Tibial nerve (tissue), 4 donors: ENCODE data around the gene XKR8. TPM values are rescaled to one million over a fixed set of nuclear protein-coding genes. Genes with fewer than 3 reads are reported as not detected.
"Not testable (repeated sequence)": the region's sequence is repeated elsewhere in the genome, so short reads cannot be mapped to it uniquely, and the experiment has no call there.

Experiments
- DNase-seq, 2 donors: peaks; one replicate each; pipeline ENCODE4 v3.0.0-alpha.2; 2019; ENCODE audit warnings: low spot score in 2 of 2
- H3K27ac ChIP-seq, 4 donors: fragments of 200-600 bp; sonication (generic) in 3 of 4; one replicate each; pipeline ENCODE4 v1.5.1; 2017 to 2019; ENCODE audit warnings: mild to moderate bottlenecking in 1 of 4
- H3K27me3 ChIP-seq, 2 donors: fragments of 200-600 bp; sonication (generic) in 1 of 2; one replicate each; pipeline versions ENCODE4 v1.5.1 to v1.6.0; 2017 to 2019
- H3K36me3 ChIP-seq, 3 donors: fragments of 200-600 bp; sonication (generic); one replicate each; pipeline ENCODE4 v1.5.1; 2018 to 2019
- H3K4me1 ChIP-seq, 4 donors: fragments of 200-600 bp; sonication (generic) in 3 of 4; one replicate each; pipeline ENCODE4 v1.5.1; 2017 to 2019
- H3K4me3 ChIP-seq, 4 donors: fragments of 200-600 bp; sonication (generic) in 3 of 4; one replicate each; pipeline ENCODE4 v1.5.1; 2017 to 2019; ENCODE audit warnings: mild to moderate bottlenecking in 1 of 4, moderate library complexity in 1 of 4
- H3K9me3 ChIP-seq, 4 donors: fragments of 200-600 bp; sonication (generic) in 3 of 4; one replicate each; pipeline ENCODE4 v1.5.1; 2017 to 2019
- CTCF ChIP-seq, 5 experiments: fragments of 200-600 bp in 3 of 5; fragments of 450-650 bp in 2 of 5; sonication (generic) in 3 of 5; IDR thresholded peaks; one replicate each; pipeline ENCODE4 v1.5.1; 2016 to 2019; ENCODE audit warnings: antibody characterized with exemption in 5 of 5, mild to moderate bottlenecking in 3 of 5, moderate library complexity in 2 of 5
- EP300 ChIP-seq, 2 donors: sonication (generic); formaldehyde crosslinking; IDR thresholded peaks; one replicate each; pipeline ENCODE4 v1.6.1; 2017; ENCODE audit warnings: antibody characterized with exemption in 2 of 2, mild to moderate bottlenecking in 1 of 2
- POLR2A ChIP-seq, 2 donors: fragments of 450-650 bp; IDR thresholded peaks; one replicate each; pipeline ENCODE4 v1.6.1; 2017; ENCODE audit warnings: antibody characterized with exemption in 2 of 2, mild to moderate bottlenecking in 2 of 2, moderate library complexity in 2 of 2
- WGBS, 2 donors: methylation state at CpG; one replicate each; pipeline ENCODE4 v1.1.5; 2018; 5-methylcytosine and 5-hydroxymethylcytosine counted together
- total RNA-seq, 4 donors: library from RNA; depleted of rRNA; stranded (reverse); fragments of >200 nt; gene quantifications; one replicate each; pipeline ENCODE4 v1.1.0, GENCODE V29; 2016

The XKR8 gene
- total RNA-seq, 4 donors from 2014 or later, result 5.1 to 7.5 (median 7.3) TPM

DNA sequence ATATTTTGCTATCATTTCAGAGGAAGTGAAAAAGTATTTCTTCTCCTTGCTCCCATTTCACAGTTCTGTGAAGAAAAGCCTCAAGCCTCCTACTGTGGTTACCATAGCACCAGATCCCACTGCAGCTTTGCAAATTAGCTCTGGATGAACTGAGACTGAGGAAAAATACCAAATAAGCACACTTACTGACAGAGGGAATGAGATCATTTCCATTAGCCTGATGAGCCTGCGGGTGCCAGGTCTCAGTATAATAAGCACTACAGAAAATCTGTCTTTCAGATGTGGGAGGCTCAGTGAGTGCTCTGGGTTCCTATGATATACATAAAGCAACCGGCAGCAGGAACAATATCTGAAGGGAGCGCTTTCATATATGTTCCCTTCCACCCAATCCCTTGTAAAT, 21.4 kb downstream of the XKR8 start:
- Histone ChIP-seq H3K36me3 (peaks cover 0 to 39% (median 3%) of the 10 kb centered on the region in 3 donors), H3K27me3 (no peaks in the 10 kb centered on the region), H3K4me1 (peaks cover 0 to 5% (median 2%) of the 10 kb centered on the region in 4 donors), H3K9me3 (no peaks in the 10 kb centered on the region), H3K27ac (no peak overlapping the region), H3K4me3 (no peak overlapping the region)
- TF ChIP-seq CTCF (IDR thresholded peaks at IDR 0.05) (no peak), POLR2A (IDR thresholded peaks at IDR 0.05) (no peak), EP300 (IDR thresholded peaks at IDR 0.05) (no peak)
- WGBS, 2 donors, result 76 to 79% methylated on average over 3 of the region's 3 CpGs
- no peak for DNase-seq

- Histone ChIP-seq H3K4me1 (no peaks in the 10 kb centered on the region), H3K27ac (no peak overlapping the region), H3K27me3 (no peaks in the 10 kb centered on the region), H3K4me3 (no peak overlapping the region), H3K36me3 (peaks cover 2 to 94% (median 13%) of the 10 kb centered on the region in 3 donors), H3K9me3 (no peaks in the 10 kb centered on the region)
- WGBS, 2 donors, result 98 to 99% methylated on average over 3 of the region's 3 CpGs
- TF ChIP-seq POLR2A (IDR thresholded peaks at IDR 0.05) (no peak), EP300 (IDR thresholded peaks at IDR 0.05) (no peak), CTCF (IDR thresholded peaks at IDR 0.05) (no peak)
- DNase-seq, result no peak
Measured at GRCh38 chr1:27990920-27991537, 31.3 kb downstream of the XKR8 start.

- Histone ChIP-seq H3K9me3 (no peaks in the 10 kb centered on the region), H3K27ac (no peak overlapping the region), H3K27me3 (no peaks in the 10 kb centered on the region), H3K4me3 (no peak overlapping the region), H3K36me3 (peaks cover 2 to 94% (median 22%) of the 10 kb centered on the region in 3 donors), H3K4me1 (no peaks in the 10 kb centered on the region)
- WGBS, 2 donors, result 66% methylated on average over 6 of the region's 6 CpGs
- TF ChIP-seq EP300 (IDR thresholded peaks at IDR 0.05), result no peak
- TF ChIP-seq CTCF (IDR thresholded peaks at IDR 0.05), result no peak
- no peak for TF ChIP-seq POLR2A (IDR thresholded peaks at IDR 0.05)
- DNase-seq, result no peak
Measured at GRCh38 chr1:27992276-27992675, 32.5 kb downstream of the XKR8 start.

- Histone ChIP-seq H3K36me3 (peaks cover 2 to 94% (median 28%) of the 10 kb centered on the region in 3 donors), H3K27ac (no peak overlapping the region), H3K4me3 (no peak overlapping the region), H3K27me3 (no peaks in the 10 kb centered on the region), H3K9me3 (no peaks in the 10 kb centered on the region), H3K4me1 (no peaks in the 10 kb centered on the region)
- no peak for DNase-seq
- TF ChIP-seq EP300 (IDR thresholded peaks at IDR 0.05), result no peak
- TF ChIP-seq POLR2A (IDR thresholded peaks at IDR 0.05), result no peak
- TF ChIP-seq CTCF (IDR thresholded peaks at IDR 0.05), result no peak
- WGBS, 2 donors, result 58 to 71% methylated on average over 3 of the region's 3 CpGs
Measured at GRCh38 chr1:27993241-27993640, 33.5 kb downstream of the XKR8 start.

- Histone ChIP-seq H3K9me3 (no peaks in the 10 kb centered on the region), H3K4me3 (no peak overlapping the region), H3K36me3 (peaks cover 2 to 94% (median 29%) of the 10 kb centered on the region in 3 donors), H3K27ac (no peak overlapping the region), H3K4me1 (no peaks in the 10 kb centered on the region), H3K27me3 (no peaks in the 10 kb centered on the region)
- WGBS, 2 donors, result 65 to 78% methylated on average over 1 of the region's 1 CpG
- no peak for DNase-seq
- TF ChIP-seq EP300 (IDR thresholded peaks at IDR 0.05) (no peak), POLR2A (IDR thresholded peaks at IDR 0.05) (no peak), CTCF (IDR thresholded peaks at IDR 0.05) (no peak)
Measured at GRCh38 chr1:27994060-27994459, 34.3 kb downstream of the XKR8 start.

DNA sequence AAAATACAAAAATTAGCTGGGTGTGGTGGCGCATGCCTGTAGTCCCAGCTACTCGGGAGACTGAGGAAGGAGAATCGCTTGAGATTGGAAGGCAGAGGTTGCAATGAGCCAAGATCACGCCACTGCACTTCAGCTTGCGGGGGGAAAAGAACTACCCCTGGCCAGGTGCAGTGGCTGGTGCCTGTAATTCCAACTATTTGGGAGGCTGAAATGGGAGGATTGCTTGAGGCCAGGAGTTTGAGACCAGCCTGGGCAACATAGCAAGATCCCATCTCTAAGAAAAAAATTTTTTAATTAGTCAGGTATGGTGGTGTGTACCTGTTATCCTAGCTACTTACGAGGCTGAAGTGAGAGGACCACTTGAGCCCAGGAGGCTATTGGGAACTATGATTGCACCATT, 34.8 kb downstream of the XKR8 start:
- not testable (repeated sequence) for H3K27me3 ChIP-seq, H3K4me1 ChIP-seq, DNase-seq, H3K27ac ChIP-seq, H3K4me3 ChIP-seq, H3K9me3 ChIP-seq
- 95 to 96% methylated on average over 6 of the region's 6 CpGs for WGBS, 2 donors
- peaks cover 2 to 94% (median 27%) of the 10 kb centered on the region in 3 donors for H3K36me3 ChIP-seq
